Heart right ventricle (tissue), 16 donors: ENCODE measurements around the gene ORC5. TPM values are rescaled to one million over a fixed set of nuclear protein-coding genes. Genes with fewer than 3 reads are reported as not detected.

Experiments used
- ATAC-seq, 8 donors: fragments of 200-7000 bp; cut with Tn5 transposase; one replicate each; pipeline ENCODE4 v1.9.1; 2020; ENCODE audit warnings: mild to moderate bottlenecking in 8 of 8, moderate library complexity in 8 of 8, moderate number of reproducible peaks in 1 of 8
- DNase-seq, 2 donors: peaks; one replicate each; pipeline ENCODE4 v3.0.0-alpha.2; 2020
- H3K27ac ChIP-seq, 10 donors: fragments of 200-600 bp; sonication (generic) in 2 of 10; one replicate each; pipeline versions ENCODE4 v1.5.0 to v1.8.0; 2020 to 2022; ENCODE audit warnings: mild to moderate bottlenecking in 3 of 10
- H3K27me3 ChIP-seq, 7 donors: fragments of 200-600 bp; one replicate each; pipeline ENCODE4 v1.8.0; 2021 to 2022; ENCODE audit warnings: mild to moderate bottlenecking in 2 of 7
- H3K36me3 ChIP-seq, 9 donors: fragments of 200-600 bp; sonication (generic) in 1 of 9; one replicate each; pipeline versions ENCODE4 v1.5.0 to v1.8.0; 2020 to 2022; ENCODE audit warnings: mild to moderate bottlenecking in 2 of 9
- H3K4me1 ChIP-seq, 9 donors: fragments of 200-600 bp; sonication (generic) in 1 of 9; one replicate each; pipeline versions ENCODE4 v1.5.0 to v1.8.0; 2020 to 2022; ENCODE audit warnings: mild to moderate bottlenecking in 4 of 9
- H3K4me3 ChIP-seq, 10 donors: fragments of 200-600 bp; sonication (generic) in 2 of 10; one replicate each; pipeline versions ENCODE4 v1.5.0 to v1.8.0; 2020 to 2022; ENCODE audit warnings: mild to moderate bottlenecking in 7 of 10, moderate library complexity in 2 of 10
- H3K9me3 ChIP-seq, 11 donors: fragments of 200-600 bp in 10 of 11; sonication (generic) in 2 of 11; one replicate each; pipeline versions ENCODE4 v1.5.0 to v1.8.0; 2013 to 2022; ENCODE audit warnings: mild to moderate bottlenecking in 2 of 11, control low read depth in 1 of 11, moderate library complexity in 1 of 11
- WGBS, 2 donors: extraction: QIAGEN DNeasy Blood & Tissue Kit; methylation state at CpG; one replicate each; pipeline ENCODE4 v1.1.7; 2013; ENCODE audit warnings: inconsistent platforms in 1 of 2; 5-methylcytosine and 5-hydroxymethylcytosine counted together
- intact Hi-C, 10 donors: fragments of 100-400 bp; cut with DNase I; formaldehyde crosslinking; loops; one replicate each; pipeline versions ENCODE4 v1.11.1 to v1.14.2; 2022
- polyA plus RNA-seq, 2 donors: library from polyadenylated mRNA; stranded (reverse); fragments of 200-250 nt; gene quantifications; one replicate each; pipeline ENCODE4 v1.2.3, GENCODE V29; 2013
- total RNA-seq, 10 donors: library from RNA; stranded (reverse); fragmentation: NEBNext Ultra II Directional in 3 of 10; extraction: Animal tissue kit (Norgen Biotek cat#: 25700) in 3 of 10; gene quantifications; one replicate each; pipeline versions ENCODE4 v1.2.1 to v1.2.4, GENCODE V29; 2021 to 2023
- TF ChIP-seq, protein P1 (sequence below), 9 donors: fragments of 200-600 bp; sonication (generic) in 2 of 9; IDR thresholded peaks; one replicate each; pipeline versions ENCODE4 v1.5.0 to v1.8.0; 2021 to 2022; ENCODE audit warnings: antibody characterized with exemption in 9 of 9, mild to moderate bottlenecking in 5 of 9, moderate library complexity in 1 of 9
- donor health status: Arrhythmogenic right ventricular cardiomyopathy.
- donor health status: ischemic (EF 13 %, LVEDD 7.1; RV severe dilation, severe dysfunction).
- donor health status: healthy with polysubstance abuse.
- donor health status: DM: no; HTN: yes; CAD: no.
- donor health status: DM: no; HTN: no; CAD: no.
- donor health status: ischemic (EF 25% LVEDD 6.9; RV normal size, moderate dysfunction).
- donor health status: ischemic (EF 25% LVEDD 5.7; RV mildly dilated, moderate dysfunction).
- donor health status: healthy.
- donor health status: DM: yes; HTN: yes; CAD: no.
- donor health status: Ischemic cardiomyopathy.
- donor health status: ischemic (EF 35%, LVEDD 5.7; RV mildly dilated, moderate dysfunction).
- donor health status: nonischemic (EF 11% LVEDD 7.7; RV severe dilation, severe dysfunction).
- donor health status: DM: yes; HTN: yes; CAD: no.
- donor health status: PGD.
- donor health status: ischemic (EF 29% LVEDD 5.4; RV normal size, mild dysfunction).
- donor health status: nonischemic (EF 23%, LVEDD 6.1; RV moderate dilation, normal function).

Gene ORC5
- total and polyA plus RNA-seq, 12 donors, result 3.2 to 12.0 (median 6.9) TPM

DNA sequence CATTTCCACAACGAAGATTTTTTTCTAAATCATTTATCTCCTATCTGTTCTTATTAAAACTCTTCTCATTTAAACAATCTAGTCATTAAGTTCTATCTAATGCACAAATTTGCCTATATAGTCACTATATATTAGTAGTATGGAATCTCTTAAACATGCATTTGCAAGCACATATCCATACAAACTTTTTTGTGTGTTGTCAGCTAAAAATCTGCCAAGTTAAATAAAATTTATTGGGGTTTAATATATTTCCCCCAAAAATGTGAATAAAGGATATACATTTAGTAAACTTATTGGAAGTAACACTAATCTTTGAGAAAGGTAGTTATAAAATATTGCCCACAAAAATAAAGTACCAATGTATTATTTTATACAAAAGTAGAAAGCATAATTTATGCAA lies 55.3 kb downstream of the ORC5 start:
- Histone ChIP-seq H3K27ac (no peak overlapping the region), H3K9me3 (no peaks in the 10 kb centered on the region), H3K4me1 (no peaks in the 10 kb centered on the region), H3K27me3 (no peaks in the 10 kb centered on the region), H3K4me3 (no peak overlapping the region), H3K36me3 (peaks cover 0 to 50% (median 0%) of the 10 kb centered on the region in 9 donors)
- intact Hi-C loops, result loop anchor here in 3 of 10 donors (10.0 kb wide), 2 partner anchors 578 to 628 kb away; no protein-coding TSS in a partner anchor
- TF ChIP-seq, protein P1, sequence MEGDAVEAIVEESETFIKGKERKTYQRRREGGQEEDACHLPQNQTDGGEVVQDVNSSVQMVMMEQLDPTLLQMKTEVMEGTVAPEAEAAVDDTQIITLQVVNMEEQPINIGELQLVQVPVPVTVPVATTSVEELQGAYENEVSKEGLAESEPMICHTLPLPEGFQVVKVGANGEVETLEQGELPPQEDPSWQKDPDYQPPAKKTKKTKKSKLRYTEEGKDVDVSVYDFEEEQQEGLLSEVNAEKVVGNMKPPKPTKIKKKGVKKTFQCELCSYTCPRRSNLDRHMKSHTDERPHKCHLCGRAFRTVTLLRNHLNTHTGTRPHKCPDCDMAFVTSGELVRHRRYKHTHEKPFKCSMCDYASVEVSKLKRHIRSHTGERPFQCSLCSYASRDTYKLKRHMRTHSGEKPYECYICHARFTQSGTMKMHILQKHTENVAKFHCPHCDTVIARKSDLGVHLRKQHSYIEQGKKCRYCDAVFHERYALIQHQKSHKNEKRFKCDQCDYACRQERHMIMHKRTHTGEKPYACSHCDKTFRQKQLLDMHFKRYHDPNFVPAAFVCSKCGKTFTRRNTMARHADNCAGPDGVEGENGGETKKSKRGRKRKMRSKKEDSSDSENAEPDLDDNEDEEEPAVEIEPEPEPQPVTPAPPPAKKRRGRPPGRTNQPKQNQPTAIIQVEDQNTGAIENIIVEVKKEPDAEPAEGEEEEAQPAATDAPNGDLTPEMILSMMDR (IDR thresholded peaks at IDR 0.05), result no peak
- 92 to 98% methylated on average over 1 of the region's 1 CpG for WGBS, 2 donors
- ATAC-seq, result no peak
- no peak for DNase-seq

DNA sequence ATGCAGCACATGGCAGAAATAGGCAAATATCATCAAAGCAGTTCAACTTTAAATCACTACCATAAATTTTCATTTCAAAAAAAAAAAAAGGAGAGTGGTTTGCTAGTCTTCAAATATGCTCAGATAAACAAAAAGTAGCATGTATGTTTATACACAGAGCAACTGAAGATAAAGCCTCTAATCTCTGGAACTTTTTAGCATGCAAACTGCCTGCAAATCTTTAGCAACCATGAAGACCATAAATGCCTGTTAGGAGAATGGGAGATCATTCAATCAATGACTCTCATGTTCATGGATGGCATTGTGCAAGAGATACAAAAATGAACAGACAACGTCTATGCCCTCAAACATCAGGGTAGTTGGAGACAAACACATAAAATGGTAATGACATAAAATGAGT lies 57.3 kb downstream of the ORC5 start:
- H3K36me3 ChIP-seq, result peaks cover 0 to 54% (median 0%) of the 10 kb centered on the region in 9 donors
- WGBS, 2 donors, result 87 to 89% methylated on average over 1 of the region's 1 CpG
- no peaks in the 10 kb centered on the region for H3K27me3 ChIP-seq
- no peaks in the 10 kb centered on the region for H3K4me1 ChIP-seq
- no peak overlapping the region for H3K4me3 ChIP-seq
- H3K9me3 ChIP-seq, result no peaks in the 10 kb centered on the region
- TF ChIP-seq, protein P1 (IDR thresholded peaks at IDR 0.05), result no peak
- DNase-seq (no peak), ATAC-seq (no peak)
- no peak overlapping the region for H3K27ac ChIP-seq
- intact Hi-C loops, result loop anchor here in 3 of 10 donors (10.0 kb wide), 2 partner anchors 576 to 626 kb away; no protein-coding TSS in a partner anchor

DNA sequence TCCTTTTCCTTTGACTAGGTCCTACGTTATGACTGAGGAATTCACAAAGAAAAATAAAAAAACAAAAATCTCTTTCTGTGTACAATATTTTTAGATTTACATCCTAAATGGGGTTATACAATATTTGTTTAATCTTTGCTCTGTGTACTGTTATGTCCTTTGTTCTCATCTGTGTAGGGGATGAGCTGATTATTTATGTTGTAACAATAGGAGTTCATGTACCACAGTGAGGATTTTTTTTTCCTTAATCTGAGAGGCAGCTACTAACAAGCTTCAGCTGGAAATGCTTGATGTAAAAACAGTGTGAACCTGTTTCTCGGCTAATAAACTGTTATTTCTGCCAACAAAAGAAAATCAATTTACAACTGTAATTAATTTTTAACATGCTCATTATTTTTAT lies 58.0 kb downstream of the ORC5 start:
- Histone ChIP-seq H3K36me3 (peaks cover 0 to 50% (median 0%) of the 10 kb centered on the region in 9 donors), H3K9me3 (no peaks in the 10 kb centered on the region), H3K27me3 (no peaks in the 10 kb centered on the region), H3K27ac (no peak overlapping the region), H3K4me3 (no peak overlapping the region), H3K4me1 (no peaks in the 10 kb centered on the region)
- no peak for DNase-seq
- 87 to 91% methylated on average over 2 of the region's 2 CpGs for WGBS, 2 donors
- ATAC-seq, result no peak
- intact Hi-C loops, result loop anchor here in 3 of 10 donors (10.0 kb wide), 2 partner anchors 575 to 625 kb away; no protein-coding TSS in a partner anchor
- TF ChIP-seq, protein P1 (IDR thresholded peaks at IDR 0.05), result no peak

DNA sequence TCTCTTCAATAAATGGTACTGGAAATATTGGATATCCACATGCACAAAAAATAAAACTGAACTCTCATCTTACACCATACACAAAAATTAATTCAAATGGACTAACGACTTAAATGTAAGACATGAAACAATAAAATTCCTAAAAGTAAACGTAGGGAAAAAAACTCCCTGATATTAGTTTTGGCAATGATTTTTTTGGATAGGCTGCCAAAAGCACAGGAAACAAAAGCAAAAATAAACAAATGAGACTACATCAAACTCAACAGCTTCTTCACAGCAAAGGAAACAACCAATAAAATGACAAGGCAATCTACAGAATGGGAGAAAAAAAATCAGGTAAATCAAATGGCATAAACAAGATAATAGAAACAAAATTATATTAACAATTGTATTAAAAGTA lies 65.7 kb downstream of the ORC5 start:
- Histone ChIP-seq H3K4me1 (peaks cover 0 to 7% (median 0%) of the 10 kb centered on the region in 9 donors), H3K27ac (no peak overlapping the region), H3K9me3 (no peaks in the 10 kb centered on the region), H3K27me3 (no peaks in the 10 kb centered on the region), H3K4me3 (no peak overlapping the region), H3K36me3 (peaks cover 0 to 19% (median 0%) of the 10 kb centered on the region in 9 donors)
- intact Hi-C loops, result no loop called here
- 46 to 50% methylated on average over 2 of the region's 2 CpGs for WGBS, 2 donors
- TF ChIP-seq, protein P1 (IDR thresholded peaks at IDR 0.05), result no peak
- ATAC-seq, result no peak
- no peak for DNase-seq
